ENCODE measurements around the gene TNFAIP2.

GRCh38 chr14:103179094-103179493, 55.8 kb downstream of the TNFAIP2 start:
- TF ChIP-seq POLR2A (IDR thresholded peaks at IDR 0.05) = no peak
- no peak for TF ChIP-seq CTCF (IDR thresholded peaks at IDR 0.05)
- TF ChIP-seq POLR2AphosphoS5 (IDR thresholded peaks at IDR 0.05) = no peak

Measured in transverse colon (tissue), 4 donors.